Esophagus squamous epithelium (tissue), 4 donors: Measurements from ENCODE around the gene KCNJ9.

ENCODE experiments used
- CTCF ChIP-seq, 6 experiments: fragments of 450-650 bp in 4 of 6; fragments of 200-600 bp in 2 of 6; sonication (generic) in 2 of 6; IDR thresholded peaks; one replicate each; pipeline ENCODE4 v1.5.1; 2016 to 2019; ENCODE audit warnings: antibody characterized with exemption in 6 of 6, mild to moderate bottlenecking in 4 of 6, moderate library complexity in 4 of 6
- POLR2A ChIP-seq, 4 donors: fragments of 450-650 bp; IDR thresholded peaks; one replicate each; pipeline ENCODE4 v1.6.1; 2017; ENCODE audit warnings: antibody characterized with exemption in 4 of 4, mild to moderate bottlenecking in 4 of 4, moderate library complexity in 3 of 4

GRCh38 chr1:160103658-160104408, 22.5 kb downstream of the KCNJ9 start:
- TF ChIP-seq CTCF (IDR thresholded peaks at IDR 0.05) (no peak), POLR2A (IDR thresholded peaks at IDR 0.05) (no peak)
